Endothelial cell (in vitro differentiated cells): ENCODE data around the gene PEX16. TPM values are rescaled to one million over a fixed set of nuclear protein-coding genes. Genes with fewer than 3 reads are reported as not detected.

Experiments used
- DNase-seq: peaks from one replicate; pipeline ENCODE4 v3.0.0; 2021; ENCODE audit warnings: low spot score
- H3K27ac Mint-ChIP-seq: one replicate; pipeline ENCODE4 v1.8.0; 2021; ENCODE audit warnings: mixed read lengths, inconsistent platforms; ENCODE audit not compliant: unreplicated experiment
- H3K27me3 Mint-ChIP-seq: one replicate; pipeline ENCODE4 v1.8.0; 2021; ENCODE audit warnings: mild to moderate bottlenecking, moderate library complexity, mixed read lengths, inconsistent platforms; ENCODE audit not compliant: unreplicated experiment
- H3K36me3 Mint-ChIP-seq: one replicate; pipeline ENCODE4 v1.8.0; 2021; ENCODE audit warnings: mild to moderate bottlenecking, low read depth, mixed read lengths, inconsistent platforms; ENCODE audit not compliant: unreplicated experiment
- H3K4me1 Mint-ChIP-seq: one replicate; pipeline ENCODE4 v1.8.0; 2021; ENCODE audit warnings: mild to moderate bottlenecking, mixed read lengths, inconsistent platforms; ENCODE audit not compliant: unreplicated experiment
- H3K4me3 Mint-ChIP-seq: one replicate; pipeline ENCODE4 v1.8.0; 2021; ENCODE audit warnings: mild to moderate bottlenecking, mixed read lengths, inconsistent platforms; ENCODE audit not compliant: unreplicated experiment
- H3K9me3 Mint-ChIP-seq: one replicate; pipeline ENCODE4 v1.8.0; 2021; ENCODE audit warnings: mixed read lengths, inconsistent platforms; ENCODE audit not compliant: unreplicated experiment
- CTCF ChIP-seq: fragments of 200-600 bp; sonication (generic); IDR thresholded peaks from one replicate; pipeline ENCODE4 v1.5.0; 2021; ENCODE audit warnings: antibody characterized with exemption; ENCODE audit not compliant: unreplicated experiment
- total RNA-seq: library from RNA; stranded (reverse); fragmentation: NEBNext Ultra II Directional; extraction: Animal tissue kit (Norgen Biotek cat#: 25700); gene quantifications from one replicate; pipeline ENCODE4 v1.2.1, GENCODE V29; 2021; ENCODE audit not compliant: unreplicated experiment

PEX16 gene
- total RNA-seq, 1 donor from 2014 or later = 28.1 TPM

GRCh38 chr11:45931739-45932138 lies 14.1 kb upstream of the PEX16 start:
- no peak overlapping the region for H3K4me3 Mint-ChIP-seq
- H3K4me1 Mint-ChIP-seq = no peaks in the 10 kb centered on the region
- H3K27me3 Mint-ChIP-seq = peaks cover 15% of the 10 kb centered on the region
- no peak for TF ChIP-seq CTCF
- H3K9me3 Mint-ChIP-seq = no peaks in the 10 kb centered on the region
- DNase-seq = no peak
- H3K27ac Mint-ChIP-seq = no peak overlapping the region
- H3K36me3 Mint-ChIP-seq = peaks cover 17% of the 10 kb centered on the region

GRCh38 chr11:45930951-45931570 lies 13.4 kb upstream of the PEX16 start:
- Mint-ChIP-seq H3K27me3 (peaks cover 15% of the 10 kb centered on the region), H3K36me3 (peaks cover 14% of the 10 kb centered on the region), H3K27ac (no peak overlapping the region), H3K4me3 (no peak overlapping the region), H3K9me3 (no peaks in the 10 kb centered on the region), H3K4me1 (no peaks in the 10 kb centered on the region)
- no peak for DNase-seq
- no peak for TF ChIP-seq CTCF

GRCh38 chr11:45930031-45930794 lies 12.5 kb upstream of the PEX16 start:
- Mint-ChIP-seq H3K4me3 (no peak overlapping the region), H3K36me3 (peaks cover 14% of the 10 kb centered on the region), H3K9me3 (no peaks in the 10 kb centered on the region), H3K27ac (peak overlapping the region; percentile 42), H3K27me3 (peaks cover 18% of the 10 kb centered on the region), H3K4me1 (no peaks in the 10 kb centered on the region)
- no peak for DNase-seq
- TF ChIP-seq CTCF = no peak

GRCh38 chr11:45929486-45930030 lies 11.9 kb upstream of the PEX16 start:
- no peak for TF ChIP-seq CTCF
- Mint-ChIP-seq H3K4me3 (no peak overlapping the region), H3K36me3 (peaks cover 14% of the 10 kb centered on the region), H3K27ac (peak overlapping the region; percentile 42), H3K4me1 (no peaks in the 10 kb centered on the region), H3K9me3 (no peaks in the 10 kb centered on the region), H3K27me3 (peaks cover 19% of the 10 kb centered on the region)
- no peak for DNase-seq
